ENCODE results near the gene CMTM3.
"Not testable (repeated sequence)": the region's sequence is repeated elsewhere in the genome, so short reads cannot be mapped to it uniquely, and the experiment has no call there.

The CMTM3 gene, protein sequence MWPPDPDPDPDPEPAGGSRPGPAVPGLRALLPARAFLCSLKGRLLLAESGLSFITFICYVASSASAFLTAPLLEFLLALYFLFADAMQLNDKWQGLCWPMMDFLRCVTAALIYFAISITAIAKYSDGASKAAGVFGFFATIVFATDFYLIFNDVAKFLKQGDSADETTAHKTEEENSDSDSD

DNA sequence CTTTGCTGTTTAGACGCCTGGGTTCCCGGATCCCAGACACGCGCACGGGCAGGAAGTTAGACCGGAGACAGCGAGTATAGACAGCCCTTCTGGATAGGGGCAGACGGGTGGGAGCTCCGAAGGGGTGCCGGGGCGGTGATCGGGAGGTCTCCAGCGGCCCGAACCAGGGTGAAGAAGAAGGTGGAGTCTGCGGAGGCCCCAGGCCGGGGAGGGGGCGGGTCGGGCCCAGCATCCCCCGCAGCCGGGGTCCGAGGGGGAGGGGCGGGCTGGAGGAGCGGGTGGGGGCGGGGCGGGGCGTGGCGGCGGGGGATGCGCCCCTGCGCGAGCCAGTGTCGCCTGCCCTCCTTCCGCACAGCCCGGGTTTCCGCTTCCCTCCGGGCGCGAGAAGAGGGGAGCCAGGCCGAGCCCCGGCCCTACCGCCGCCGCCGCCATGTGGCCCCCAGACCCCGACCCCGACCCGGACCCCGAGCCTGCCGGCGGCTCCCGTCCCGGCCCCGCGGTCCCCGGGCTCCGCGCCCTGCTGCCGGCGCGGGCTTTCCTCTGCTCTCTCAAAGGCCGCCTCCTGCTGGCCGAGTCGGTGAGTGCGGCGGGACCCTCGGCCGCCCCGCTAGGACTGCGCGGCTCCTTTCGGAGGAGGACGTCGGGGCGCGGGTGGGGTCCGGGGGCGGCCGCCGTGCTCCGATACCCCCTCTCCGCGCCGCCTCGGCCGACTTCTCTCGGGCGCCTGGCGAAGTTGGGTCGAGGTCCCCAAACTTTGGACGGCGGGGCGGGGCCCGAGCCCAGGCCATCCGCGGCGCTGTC is at the start of gene CMTM3:
TSS of gene CMTM3 (plus strand) at position 329 of the 801 bp plus-strand sequence. CDS start at position 431, 102 bp downstream.
- peak; percentile 61 to 73 for DNase-seq (ENCODE audit: low read depth in 2 of 2)

DNA sequence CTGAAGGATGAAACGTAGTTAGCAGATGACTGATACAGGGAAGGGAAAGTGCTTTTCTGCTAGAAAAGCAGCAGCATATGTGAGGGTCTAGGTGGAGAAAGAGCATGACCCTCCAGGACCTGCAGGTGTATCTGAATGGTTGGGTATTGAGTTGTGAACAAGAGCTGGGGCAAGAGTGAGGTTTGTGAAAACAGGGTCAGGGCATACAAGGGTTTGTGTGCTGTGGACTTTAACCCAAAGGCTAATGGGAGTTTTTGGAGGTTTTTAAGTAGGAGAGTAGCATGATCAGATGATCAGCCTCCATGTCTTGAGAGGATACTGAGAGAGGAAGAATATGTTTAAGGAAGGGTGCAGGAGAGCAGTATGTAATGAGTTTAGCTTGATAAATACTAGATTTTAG is 44.4 kb upstream of the CMTM3 start:
- no peak for DNase-seq (ENCODE audit: low read depth in 2 of 2)

DNA sequence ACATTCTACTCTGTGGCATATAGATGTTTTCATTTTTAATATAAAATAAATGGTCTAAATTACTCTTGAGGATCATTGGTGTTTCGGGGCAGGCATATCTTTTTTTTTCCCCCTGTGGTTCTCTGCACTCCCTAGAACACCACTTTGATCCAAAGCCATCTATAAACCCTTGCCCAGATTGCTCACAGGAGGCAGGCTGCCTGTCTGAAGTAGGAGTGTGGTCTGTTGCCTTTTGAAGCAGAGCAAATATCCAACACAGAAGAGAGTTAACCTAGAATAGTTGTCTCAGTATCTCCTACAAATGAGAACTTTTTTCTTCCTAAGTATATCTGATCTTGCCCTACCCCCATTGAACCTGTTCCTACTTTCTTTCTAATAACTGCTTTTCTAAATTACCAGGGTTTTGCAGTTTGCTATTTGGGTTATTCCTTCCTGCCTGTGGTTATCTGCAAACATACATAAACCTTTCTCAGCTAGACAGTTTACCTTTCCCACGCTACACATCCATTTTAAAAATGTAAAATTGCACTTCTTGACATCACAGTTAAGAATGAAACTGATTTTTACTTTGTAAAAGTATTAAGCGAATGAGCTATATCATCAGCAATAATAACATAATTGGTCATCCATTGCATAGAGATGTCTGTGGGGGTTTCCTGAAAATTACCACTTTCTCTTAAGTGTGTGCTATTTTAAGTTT is 43.0 kb upstream of the CMTM3 start:
- DNase-seq (ENCODE audit: low read depth in 2 of 2): no peak

DNA sequence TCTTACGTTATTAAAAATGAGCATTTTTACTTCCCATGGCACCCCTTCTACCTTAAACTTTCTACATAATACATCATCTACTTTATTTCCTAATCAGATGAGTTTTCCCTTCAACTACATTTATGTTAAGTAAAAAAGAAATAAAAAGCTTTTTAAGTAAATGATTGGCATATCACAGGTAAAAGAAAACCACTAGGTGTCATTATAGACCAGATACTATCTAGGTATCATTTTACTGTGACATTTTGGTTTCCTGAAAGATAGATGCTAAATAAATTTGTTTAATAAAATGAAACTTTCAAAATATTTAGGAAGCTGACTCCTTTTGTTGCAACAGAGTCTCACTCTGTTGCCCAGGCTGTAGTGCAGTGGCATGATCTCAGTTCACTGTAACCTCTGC is 42.1 kb upstream of the CMTM3 start:
- DNase-seq (ENCODE audit: low read depth in 2 of 2): no peak

DNA sequence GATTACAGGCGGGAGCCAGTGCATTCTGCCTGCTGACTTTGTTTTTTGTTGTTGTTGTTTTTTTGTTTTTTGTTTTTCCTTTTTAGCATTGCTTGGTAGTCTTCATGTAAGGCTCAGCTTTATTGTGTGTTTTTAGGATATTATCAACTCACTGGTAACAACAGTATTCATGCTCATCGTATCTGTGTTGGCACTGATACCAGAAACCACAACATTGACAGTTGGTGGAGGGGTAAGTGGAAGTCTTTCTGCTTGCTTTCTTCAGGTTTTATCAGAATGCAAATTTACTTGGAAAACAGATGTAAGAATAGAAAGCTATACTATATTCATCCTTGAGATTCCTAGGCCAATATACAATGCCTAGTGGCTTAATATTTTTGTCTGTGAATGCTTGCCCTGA is 41.5 kb upstream of the CMTM3 start:
- no peak for DNase-seq (ENCODE audit: low read depth in 2 of 2)

DNA sequence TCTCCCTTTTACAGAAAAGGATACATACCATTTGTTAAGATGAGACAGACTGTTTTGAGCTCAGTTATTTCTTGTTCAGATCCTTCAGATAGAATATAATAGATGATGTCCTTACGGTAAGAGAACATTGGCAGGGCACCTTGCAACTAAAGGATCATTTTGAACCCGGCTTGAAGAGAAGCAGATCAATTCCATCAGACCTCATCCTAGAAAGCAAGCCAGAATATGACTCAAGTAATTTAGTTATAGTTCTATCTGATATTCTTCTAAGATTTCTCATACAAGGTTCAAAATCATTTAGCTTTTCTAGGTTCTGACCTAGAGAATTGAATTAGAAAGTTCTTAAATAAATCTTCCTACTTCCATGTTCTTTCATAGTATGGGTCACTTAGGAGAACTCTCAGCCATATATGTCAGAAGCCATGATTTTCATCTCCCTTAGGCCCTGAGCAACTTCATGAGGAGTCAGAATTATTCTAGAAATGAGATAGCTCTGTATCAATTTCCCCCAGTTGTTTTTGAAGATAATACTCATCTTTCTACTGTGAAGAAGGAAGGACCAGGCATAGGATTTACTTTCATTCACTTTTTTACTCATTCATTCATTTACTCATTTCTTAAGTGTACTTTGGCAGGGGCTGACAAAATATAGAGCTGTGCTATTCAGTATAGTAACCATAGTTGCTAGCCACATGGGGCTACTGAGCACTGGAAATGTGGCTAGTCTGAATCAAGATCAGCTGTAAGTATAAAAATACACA is 40.8 kb upstream of the CMTM3 start:
- no peak for DNase-seq (ENCODE audit: low read depth in 2 of 2)

DNA sequence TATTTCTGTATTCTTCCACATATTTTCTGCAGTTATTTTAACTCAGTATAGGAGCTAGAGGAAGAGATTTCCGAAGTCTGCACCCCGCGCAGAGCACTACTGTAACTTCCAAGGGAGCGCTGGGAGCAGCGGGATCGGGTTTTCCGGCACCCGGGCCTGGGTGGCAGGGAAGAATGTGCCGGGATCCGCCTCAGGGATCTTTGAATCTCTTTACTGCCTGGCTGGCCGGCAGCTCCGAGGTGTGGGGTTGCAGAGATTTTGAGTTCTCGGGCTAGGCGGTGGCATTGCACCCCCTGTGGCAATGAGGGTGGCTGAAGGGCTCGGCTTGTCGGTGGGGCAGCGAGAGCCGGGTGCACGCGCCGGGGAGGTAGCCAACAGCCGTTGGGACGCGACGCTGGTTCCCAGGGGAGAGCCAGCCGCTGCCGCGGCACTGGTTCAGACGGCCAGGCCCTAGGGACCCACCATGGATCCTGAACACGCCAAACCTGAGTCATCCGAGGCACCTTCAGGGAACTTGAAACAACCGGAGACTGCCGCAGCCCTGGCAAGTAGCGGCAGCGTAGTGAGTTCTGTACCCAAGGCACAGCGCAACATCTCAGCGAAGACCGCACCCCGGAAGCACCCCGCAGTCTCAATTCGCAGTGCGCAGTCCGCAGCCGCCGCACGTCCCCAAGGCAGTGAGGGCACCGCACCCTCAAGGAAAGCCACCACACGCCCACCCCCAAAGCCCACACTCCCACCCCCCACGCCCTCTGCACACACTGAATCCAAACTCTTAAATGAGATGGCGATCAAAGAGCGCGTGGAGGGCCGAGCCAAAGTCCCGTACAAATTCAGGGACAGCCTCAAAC is 38.2 kb upstream of the CMTM3 start, which contains the start of gene CMTM1:
TSS of gene CMTM1 (plus strand) at position 389 of the 851 bp plus-strand sequence. CDS start at position 464, 75 bp downstream.
- no peak for DNase-seq (ENCODE audit: low read depth in 2 of 2)

DNA sequence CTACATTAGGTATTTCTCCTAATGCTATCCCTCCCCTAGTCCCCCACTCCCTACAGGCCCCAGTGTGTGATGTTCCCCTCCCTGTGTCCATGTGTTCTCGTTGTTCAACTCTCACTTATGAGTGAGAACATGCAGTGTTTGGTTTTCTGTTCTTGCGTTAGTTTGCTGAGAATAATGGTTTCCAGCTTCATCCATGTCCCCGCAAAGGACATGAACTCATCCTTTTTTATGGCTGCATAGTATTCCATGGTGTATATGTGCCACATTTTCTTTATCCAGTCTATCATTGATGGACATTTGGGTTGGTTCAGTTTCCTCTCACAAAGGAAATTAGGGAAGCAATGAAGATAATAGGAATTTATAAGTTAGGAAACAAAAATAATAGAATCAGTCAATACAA is 37.2 kb upstream of the CMTM3 start:
- DNase-seq (ENCODE audit: low read depth in 2 of 2): not testable (repeated sequence)

DNA sequence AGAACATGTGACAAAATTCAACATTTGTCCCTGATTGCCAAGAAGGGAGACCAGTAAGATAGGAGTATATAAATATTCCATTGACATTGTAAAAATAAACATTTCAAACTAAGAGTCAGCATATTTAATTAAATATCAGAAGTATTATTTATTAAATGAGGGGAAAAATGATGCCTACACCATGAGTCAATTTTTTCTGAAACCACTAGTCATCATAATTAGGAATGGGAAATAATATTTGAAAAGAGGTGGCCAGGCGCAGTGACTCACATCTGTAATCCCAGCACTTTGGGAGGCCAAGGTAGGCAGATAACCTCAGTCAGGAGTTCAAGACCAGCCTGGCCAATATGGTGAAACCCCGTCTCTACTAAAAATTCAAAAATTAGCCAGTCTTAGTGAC is 36.1 kb upstream of the CMTM3 start:
- DNase-seq (ENCODE audit: low read depth in 2 of 2): no peak

DNA sequence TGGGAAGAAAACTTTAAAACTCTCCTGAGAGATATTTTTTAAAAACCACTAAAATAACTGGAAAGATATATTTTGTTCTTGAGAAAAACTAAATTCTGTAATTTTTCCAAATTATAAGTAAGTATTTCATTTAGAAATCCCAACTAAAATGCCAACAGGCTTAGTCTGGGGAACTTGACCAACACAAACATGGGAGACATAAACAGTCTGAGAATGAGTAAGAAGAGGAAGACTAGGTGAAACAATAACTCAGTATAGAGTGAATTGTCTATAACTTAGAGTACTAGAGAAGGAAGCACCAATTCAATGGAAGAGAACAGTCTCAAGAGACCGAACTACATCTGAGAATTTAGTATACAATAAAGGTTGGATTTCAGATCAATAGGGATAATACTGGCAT is 35.4 kb upstream of the CMTM3 start:
- DNase-seq (ENCODE audit: low read depth in 2 of 2): no peak

DNA sequence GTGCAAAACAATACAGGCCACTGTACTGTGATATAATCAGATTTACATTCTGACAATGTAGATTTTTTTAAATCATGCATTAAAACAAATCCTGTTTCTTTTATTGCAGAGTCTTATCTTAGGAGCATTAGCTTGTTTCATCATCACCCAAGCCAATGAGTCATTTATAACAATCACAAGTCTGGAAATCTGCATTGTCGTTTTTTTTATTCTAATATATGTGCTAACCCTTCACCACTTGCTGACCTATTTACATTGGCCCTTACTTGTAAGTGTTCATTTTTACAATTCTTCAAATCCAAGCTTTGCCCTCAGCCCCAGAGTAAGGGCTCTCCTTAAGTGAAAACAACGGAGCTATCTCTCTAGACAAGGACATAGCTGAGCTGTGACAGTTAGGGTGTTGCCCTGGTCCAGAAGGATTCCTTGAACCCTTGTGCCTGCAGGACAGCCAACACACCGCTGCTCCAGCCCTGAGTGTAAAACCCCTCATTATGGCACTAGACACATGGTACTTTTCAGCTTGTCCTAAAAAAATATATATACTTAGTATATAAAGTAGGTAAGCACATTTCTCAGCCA is 34.6 kb upstream of the CMTM3 start:
- no peak for DNase-seq (ENCODE audit: low read depth in 2 of 2)

DNA sequence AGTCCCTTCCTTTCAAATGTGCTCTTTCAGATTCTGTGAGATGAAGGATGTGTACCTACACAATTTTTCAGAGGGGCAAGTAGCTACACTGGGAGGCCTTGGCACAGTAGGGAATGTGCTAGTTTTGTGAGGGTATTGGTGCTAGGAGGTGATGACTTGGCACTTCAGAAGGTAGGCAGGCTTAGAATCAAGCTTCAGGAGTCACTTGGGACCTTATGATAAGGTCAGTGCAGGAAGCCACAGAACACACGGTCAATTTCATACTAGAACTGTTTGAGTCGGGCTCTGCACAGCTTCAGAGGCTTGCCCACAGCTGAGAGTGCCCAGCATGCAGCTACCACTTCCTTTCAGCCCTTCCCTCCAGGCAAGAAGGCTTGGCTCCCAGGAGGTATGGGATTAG is 32.1 kb upstream of the CMTM3 start:
- DNase-seq (ENCODE audit: low read depth in 2 of 2): no peak

DNA sequence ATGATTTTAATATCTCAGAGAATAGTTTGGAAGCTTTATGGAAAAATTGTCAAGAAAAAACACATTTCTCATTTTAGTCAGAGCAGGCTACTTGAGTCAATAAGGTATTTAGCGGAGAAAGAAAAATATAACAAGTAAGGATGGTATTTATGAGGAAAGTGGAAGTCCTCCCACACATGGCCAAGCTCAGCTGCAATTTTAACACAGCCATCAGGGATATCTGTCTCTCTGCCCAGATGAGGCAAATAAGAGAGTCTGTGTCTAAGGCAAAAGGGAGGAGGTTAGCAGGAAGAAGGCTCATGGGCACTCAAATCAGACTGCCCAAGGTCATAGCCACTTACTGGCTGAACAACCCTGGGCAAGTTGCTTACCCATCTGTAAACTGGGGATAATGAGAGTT is 30.4 kb upstream of the CMTM3 start:
- DNase-seq (ENCODE audit: low read depth in 2 of 2): no peak

DNA sequence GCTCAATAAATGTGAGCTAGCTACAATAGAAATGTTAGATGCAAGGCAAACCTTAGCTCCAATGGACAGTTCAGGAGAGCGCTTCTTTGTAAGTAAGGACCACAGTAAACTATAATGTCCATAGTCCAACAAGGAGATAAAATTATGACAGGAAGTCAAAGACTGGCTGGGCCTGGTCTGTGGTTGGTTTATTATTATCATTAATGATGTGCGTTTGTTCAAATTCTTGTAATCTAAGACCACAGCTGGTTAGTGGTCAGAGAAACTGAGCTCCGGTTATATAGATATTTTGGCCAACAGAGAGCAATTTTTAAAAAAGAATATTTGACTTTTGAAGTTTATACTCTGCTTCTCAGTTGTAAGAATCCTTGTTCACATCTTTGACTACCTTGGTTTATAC is 30.0 kb upstream of the CMTM3 start:
- DNase-seq (ENCODE audit: low read depth in 2 of 2): no peak

DNA sequence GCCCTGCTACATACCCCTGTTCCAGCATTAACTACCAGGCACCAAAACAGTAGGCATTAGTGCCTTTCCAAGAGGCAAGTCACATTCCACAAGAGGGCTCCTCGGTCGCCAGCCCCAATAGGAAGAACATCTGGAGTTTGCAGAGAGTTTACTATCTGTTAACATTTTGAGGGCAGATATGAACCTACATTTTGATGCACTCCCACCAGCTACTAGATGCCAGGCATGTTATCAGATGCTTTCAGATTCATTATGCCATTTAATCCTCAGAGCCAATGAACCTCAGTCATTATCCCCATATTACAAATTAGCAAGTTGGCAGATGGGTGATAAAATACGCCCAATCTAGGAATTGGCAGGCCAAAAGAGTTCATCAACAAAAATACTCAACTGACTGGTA is 29.4 kb upstream of the CMTM3 start:
- DNase-seq (ENCODE audit: low read depth in 2 of 2): no peak

DNA sequence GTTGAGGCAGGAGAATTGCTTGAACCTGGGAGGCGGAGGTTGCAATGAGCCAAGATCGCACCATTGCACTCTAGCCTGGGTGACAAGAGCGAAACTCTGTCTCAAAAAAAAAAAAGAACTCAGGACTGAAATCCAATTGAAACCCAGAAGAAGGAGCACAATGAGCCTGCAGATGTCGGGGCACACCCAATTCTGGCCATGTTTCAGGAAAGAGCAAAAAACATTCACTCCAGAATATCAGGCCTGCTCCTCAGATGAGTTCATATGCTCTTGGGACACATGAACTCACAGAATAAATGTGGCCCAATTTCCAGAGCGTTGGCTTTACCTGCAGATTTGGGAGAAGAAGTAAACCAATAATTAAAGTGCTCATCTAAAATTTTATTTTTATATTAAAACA is 28.2 kb upstream of the CMTM3 start:
- DNase-seq (ENCODE audit: low read depth in 2 of 2): no peak

DNA sequence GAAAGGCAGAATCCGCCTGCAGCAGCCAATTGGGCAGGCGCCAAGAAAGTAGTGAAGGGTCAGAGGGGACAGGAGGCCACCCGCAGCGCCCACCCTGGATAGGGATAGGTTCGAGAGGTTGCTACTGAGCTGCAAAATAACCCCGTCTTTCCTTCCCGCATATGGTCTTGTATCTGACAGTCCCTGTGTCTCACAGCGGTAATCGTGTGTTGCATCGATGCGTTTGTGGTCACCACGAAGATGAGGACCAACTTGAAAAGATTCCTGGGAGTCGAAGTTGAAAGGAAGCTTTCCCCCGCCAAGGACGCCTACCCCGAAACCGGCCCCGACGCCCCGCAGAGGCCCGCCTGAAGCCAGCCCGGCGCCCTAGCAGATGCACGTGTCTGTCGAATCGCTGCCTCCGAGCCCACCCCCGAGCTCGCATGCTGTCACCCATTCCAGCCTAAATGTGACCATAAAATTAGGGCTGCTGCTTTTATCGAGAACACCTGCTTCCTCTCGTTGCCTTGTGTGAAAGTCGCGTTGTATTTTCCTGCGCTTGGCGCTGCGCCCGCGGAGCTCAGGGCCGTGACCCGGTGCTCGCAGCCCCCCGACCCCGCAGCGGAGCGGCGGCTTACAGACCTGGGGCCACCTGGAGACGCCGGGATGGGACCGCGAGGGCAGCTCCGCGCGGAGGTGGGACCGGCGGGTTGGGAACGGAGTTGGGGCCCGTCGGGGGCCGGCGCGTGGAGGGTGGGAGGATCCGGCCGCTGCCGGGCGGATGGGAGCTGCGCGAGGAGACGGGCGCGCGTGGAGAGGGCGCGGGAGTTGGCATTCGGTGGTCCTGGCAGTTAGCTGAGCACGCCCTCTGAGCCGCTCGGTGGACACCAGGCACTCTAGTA is 25.6 kb upstream of the CMTM3 start, which contains the start of gene CMTM2:
TSS of gene CMTM2 (plus strand) at position 813 of the 881 bp plus-strand sequence. CDS start 145 bp downstream, outside the sequence.
- peak in 1 of 2 donors; percentile 24 for DNase-seq (ENCODE audit: low read depth in 2 of 2)

DNA sequence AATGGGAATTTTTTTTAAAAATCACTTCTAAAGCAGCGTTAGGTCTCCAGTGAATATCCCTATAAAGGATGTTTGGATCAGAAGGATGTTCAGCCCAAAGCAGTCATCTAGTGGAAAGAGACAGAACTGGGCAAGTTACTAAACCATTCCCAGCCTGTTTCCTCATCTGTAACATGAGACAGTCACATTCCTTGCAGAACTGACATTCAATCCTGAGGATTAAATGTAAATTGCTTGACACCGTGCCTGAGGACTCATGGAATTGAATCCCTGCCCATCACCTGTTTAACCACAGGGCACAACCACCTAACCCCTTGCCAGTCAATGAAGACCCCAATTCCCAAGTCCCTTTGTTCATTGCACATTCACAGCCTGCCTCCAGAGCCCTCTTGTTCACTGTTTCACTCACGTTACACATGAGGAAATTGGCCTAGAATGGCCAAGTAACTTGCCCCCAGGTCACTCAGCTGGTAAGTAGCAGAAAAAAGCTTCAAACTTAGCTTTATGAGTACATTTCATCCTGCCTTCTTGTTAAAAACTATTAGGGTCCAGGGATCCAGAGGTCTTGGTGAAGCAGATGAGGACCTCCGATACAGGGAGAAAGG is 23.8 kb upstream of the CMTM3 start:
- DNase-seq (ENCODE audit: low read depth in 2 of 2): no peak

Measured in stimulated activated CD4-positive, alpha-beta T cell treated with anti-CD3 and anti-CD28 coated beads, Interleukin-1b, Interleukin-23, amount 100 ng/mL, for 4 hours (primary cell).